ENCODE results near the gene UCP2.

- TF ChIP-seq POU2F2 (IDR thresholded peaks at IDR 0.05; ENCODE audit: low read depth, low read length) (no peak), TAF1 (IDR thresholded peaks at IDR 0.05; ENCODE audit: low read depth, low read length) (no peak), POLR2A (IDR thresholded peaks at IDR 0.05; ENCODE audit: low read depth, low read length) (no peak), POLR2AphosphoS5 (IDR thresholded peaks at IDR 0.05; ENCODE audit: low read depth, low read length) (0 out of 2 replicates have a peak, but pooled peaks have one; percentile 25), PAX5 (IDR thresholded peaks at IDR 0.05; ENCODE audit: insufficient read depth, low read length, severe bottlenecking) (no peak)
Observed at GRCh38 chr11:73995247-73995646, 12.6 kb upstream of the UCP2 start.

Measured in GM12891 (cell line).